Measurements from ENCODE around the gene JAKMIP1. TPM values are rescaled to one million over a fixed set of nuclear protein-coding genes. Genes with fewer than 3 reads are reported as not detected.

Gene JAKMIP1
- total RNA-seq, 4 donors from 2014 or later = 1.2 to 6.6 TPM; not detected in 2

GRCh38 chr4:6153874-6154273 is 46.5 kb downstream of the JAKMIP1 start:
- H3K36me3 ChIP-seq = no peaks in the 10 kb centered on the region
- no peak overlapping the region for H3K27ac ChIP-seq
- H3K4me1 ChIP-seq = no peaks in the 10 kb centered on the region
- no peaks in the 10 kb centered on the region for H3K9me3 ChIP-seq
- no peak for DNase-seq
- H3K27me3 ChIP-seq = no peaks in the 10 kb centered on the region
- no peak for TF ChIP-seq POLR2A (IDR thresholded peaks at IDR 0.05)
- no peak for TF ChIP-seq CTCF (IDR thresholded peaks at IDR 0.05)
- no peak overlapping the region for H3K4me3 ChIP-seq

GRCh38 chr4:6152869-6153705 is 47.3 kb downstream of the JAKMIP1 start:
- TF ChIP-seq POLR2A (IDR thresholded peaks at IDR 0.05) (no peak), CTCF (IDR thresholded peaks at IDR 0.05) (no peak)
- Histone ChIP-seq H3K27me3 (no peaks in the 10 kb centered on the region), H3K36me3 (no peaks in the 10 kb centered on the region), H3K4me3 (no peak overlapping the region), H3K9me3 (no peaks in the 10 kb centered on the region), H3K27ac (no peak overlapping the region), H3K4me1 (no peaks in the 10 kb centered on the region)
- DNase-seq = no peak

GRCh38 chr4:6150046-6150735 is 50.2 kb downstream of the JAKMIP1 start:
- H3K4me3 ChIP-seq = no peak overlapping the region
- TF ChIP-seq CTCF (IDR thresholded peaks at IDR 0.05) (no peak), POLR2A (IDR thresholded peaks at IDR 0.05) (no peak)
- no peaks in the 10 kb centered on the region for H3K4me1 ChIP-seq
- no peak for DNase-seq
- no peaks in the 10 kb centered on the region for H3K36me3 ChIP-seq
- H3K9me3 ChIP-seq = no peaks in the 10 kb centered on the region
- H3K27me3 ChIP-seq = no peaks in the 10 kb centered on the region
- no peak overlapping the region for H3K27ac ChIP-seq

- H3K27me3 ChIP-seq = no peaks in the 10 kb centered on the region
- no peak overlapping the region for H3K27ac ChIP-seq
- H3K4me1 ChIP-seq = no peaks in the 10 kb centered on the region
- TF ChIP-seq POLR2A (IDR thresholded peaks at IDR 0.05) (no peak), CTCF (IDR thresholded peaks at IDR 0.05) (no peak)
- H3K9me3 ChIP-seq = no peaks in the 10 kb centered on the region
- no peak for DNase-seq
- H3K36me3 ChIP-seq = no peaks in the 10 kb centered on the region
- H3K4me3 ChIP-seq = no peak overlapping the region
These were observed 51.7 kb downstream of the JAKMIP1 start for GRCh38 chr4:6148506-6149205.

GRCh38 chr4:6147441-6147840 is 52.9 kb downstream of the JAKMIP1 start:
- no peak for DNase-seq
- no peaks in the 10 kb centered on the region for H3K27me3 ChIP-seq
- H3K27ac ChIP-seq = no peak overlapping the region
- no peak overlapping the region for H3K4me3 ChIP-seq
- H3K9me3 ChIP-seq = no peaks in the 10 kb centered on the region
- no peaks in the 10 kb centered on the region for H3K4me1 ChIP-seq
- no peaks in the 10 kb centered on the region for H3K36me3 ChIP-seq
- TF ChIP-seq POLR2A (IDR thresholded peaks at IDR 0.05) (no peak), CTCF (IDR thresholded peaks at IDR 0.05) (no peak)
